Type B pancreatic cell (in vitro differentiated cells): Measurements from ENCODE around the gene TTLL10. TPM values are rescaled to one million over a fixed set of nuclear protein-coding genes. Genes with fewer than 3 reads are reported as not detected.

Experiments used
- DNase-seq: peaks from one replicate; pipeline ENCODE4 v3.0.0; 2021; ENCODE audit warnings: mixed read lengths; ENCODE audit not compliant: unreplicated experiment; ENCODE audit errors: extremely low spot score
- H3K27ac Mint-ChIP-seq: 2 replicates; pipeline ENCODE4 v1.8.0; 2021; ENCODE audit warnings: mild to moderate bottlenecking, mixed read lengths
- H3K27me3 Mint-ChIP-seq: 2 replicates; pipeline ENCODE4 v1.8.0; 2021; ENCODE audit warnings: mixed read lengths
- H3K36me3 Mint-ChIP-seq: 2 replicates; pipeline ENCODE4 v1.8.0; 2021; ENCODE audit warnings: mixed read lengths
- H3K4me1 Mint-ChIP-seq: one replicate; pipeline ENCODE4 v1.8.0; 2021; ENCODE audit warnings: mixed read lengths; ENCODE audit not compliant: unreplicated experiment
- H3K4me3 Mint-ChIP-seq: 2 replicates; pipeline ENCODE4 v1.8.0; 2021; ENCODE audit warnings: mild to moderate bottlenecking, mixed read lengths
- H3K9me3 Mint-ChIP-seq: 2 replicates; pipeline ENCODE4 v1.8.0; 2021; ENCODE audit warnings: mixed read lengths
- total RNA-seq: library from RNA; stranded (reverse); gene quantifications from 2 replicates; pipeline ENCODE4 v1.2.1, GENCODE V29; 2021; ENCODE audit warnings: low replicate concordance
- TF ChIP-seq, protein P1 (sequence below): fragments of 200-600 bp; sonication (generic); conservative IDR thresholded peaks from 2 replicates; pipeline ENCODE4 v1.5.0; 2021; ENCODE audit warnings: antibody characterized with exemption, mild to moderate bottlenecking

Gene TTLL10
- total RNA-seq, 1 donor from 2014 or later, result 1.4 TPM

DNA sequence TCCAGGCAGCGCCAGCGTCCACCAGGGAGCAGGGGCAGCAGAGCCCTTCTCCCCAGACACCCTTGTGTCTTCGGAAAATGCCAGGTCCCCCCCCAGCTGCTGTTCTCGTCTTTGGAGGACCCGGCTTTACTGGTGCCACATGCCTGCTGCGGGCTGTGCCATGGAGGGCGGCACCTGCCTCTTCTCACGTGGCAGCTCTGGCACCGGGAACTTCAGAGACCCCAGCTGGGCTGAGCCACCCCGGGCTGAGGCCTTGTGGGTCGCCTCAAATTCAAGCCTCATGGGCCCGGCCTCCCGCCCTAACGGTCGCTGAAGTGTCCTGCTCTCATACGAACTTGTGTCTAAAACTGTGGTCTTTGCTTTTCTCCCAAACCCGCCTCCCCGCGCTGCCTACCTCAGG is 30.8 kb upstream of the TTLL10 start:
- H3K36me3 Mint-ChIP-seq, result no peaks in the 10 kb centered on the region
- TF ChIP-seq, protein P1, sequence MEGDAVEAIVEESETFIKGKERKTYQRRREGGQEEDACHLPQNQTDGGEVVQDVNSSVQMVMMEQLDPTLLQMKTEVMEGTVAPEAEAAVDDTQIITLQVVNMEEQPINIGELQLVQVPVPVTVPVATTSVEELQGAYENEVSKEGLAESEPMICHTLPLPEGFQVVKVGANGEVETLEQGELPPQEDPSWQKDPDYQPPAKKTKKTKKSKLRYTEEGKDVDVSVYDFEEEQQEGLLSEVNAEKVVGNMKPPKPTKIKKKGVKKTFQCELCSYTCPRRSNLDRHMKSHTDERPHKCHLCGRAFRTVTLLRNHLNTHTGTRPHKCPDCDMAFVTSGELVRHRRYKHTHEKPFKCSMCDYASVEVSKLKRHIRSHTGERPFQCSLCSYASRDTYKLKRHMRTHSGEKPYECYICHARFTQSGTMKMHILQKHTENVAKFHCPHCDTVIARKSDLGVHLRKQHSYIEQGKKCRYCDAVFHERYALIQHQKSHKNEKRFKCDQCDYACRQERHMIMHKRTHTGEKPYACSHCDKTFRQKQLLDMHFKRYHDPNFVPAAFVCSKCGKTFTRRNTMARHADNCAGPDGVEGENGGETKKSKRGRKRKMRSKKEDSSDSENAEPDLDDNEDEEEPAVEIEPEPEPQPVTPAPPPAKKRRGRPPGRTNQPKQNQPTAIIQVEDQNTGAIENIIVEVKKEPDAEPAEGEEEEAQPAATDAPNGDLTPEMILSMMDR, result no peak
- H3K4me3 Mint-ChIP-seq, result no peak overlapping the region
- DNase-seq, result no peak
- H3K27ac Mint-ChIP-seq, result no peak overlapping the region
- no peaks in the 10 kb centered on the region for H3K9me3 Mint-ChIP-seq
- H3K27me3 Mint-ChIP-seq, result no peaks in the 10 kb centered on the region
- no peaks in the 10 kb centered on the region for H3K4me1 Mint-ChIP-seq

DNA sequence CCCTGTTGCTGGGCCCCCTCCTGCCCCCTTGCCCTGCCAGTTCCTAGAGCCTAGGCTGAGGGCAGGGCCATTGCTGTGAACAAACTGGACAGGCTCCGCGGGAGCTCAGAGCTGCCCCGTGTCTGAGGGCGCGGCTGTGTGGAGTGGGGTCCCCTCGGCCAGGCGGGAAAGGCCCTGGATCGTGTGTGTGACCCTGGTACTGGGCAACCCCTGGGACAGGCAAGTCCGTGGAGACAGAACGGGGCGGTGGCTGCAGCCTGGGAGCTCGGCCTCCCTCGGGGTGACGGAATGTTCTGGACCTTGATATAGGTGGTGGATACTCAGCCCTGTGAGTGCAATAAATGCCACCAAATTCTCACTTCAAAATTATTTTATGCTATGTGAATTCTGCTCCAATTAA is 30.0 kb upstream of the TTLL10 start:
- Mint-ChIP-seq H3K4me1 (peaks cover 6% of the 10 kb centered on the region), H3K4me3 (no peak overlapping the region), H3K9me3 (no peaks in the 10 kb centered on the region), H3K36me3 (no peaks in the 10 kb centered on the region), H3K27me3 (no peaks in the 10 kb centered on the region), H3K27ac (no peak overlapping the region)
- TF ChIP-seq, protein P1, result no peak
- no peak for DNase-seq

DNA sequence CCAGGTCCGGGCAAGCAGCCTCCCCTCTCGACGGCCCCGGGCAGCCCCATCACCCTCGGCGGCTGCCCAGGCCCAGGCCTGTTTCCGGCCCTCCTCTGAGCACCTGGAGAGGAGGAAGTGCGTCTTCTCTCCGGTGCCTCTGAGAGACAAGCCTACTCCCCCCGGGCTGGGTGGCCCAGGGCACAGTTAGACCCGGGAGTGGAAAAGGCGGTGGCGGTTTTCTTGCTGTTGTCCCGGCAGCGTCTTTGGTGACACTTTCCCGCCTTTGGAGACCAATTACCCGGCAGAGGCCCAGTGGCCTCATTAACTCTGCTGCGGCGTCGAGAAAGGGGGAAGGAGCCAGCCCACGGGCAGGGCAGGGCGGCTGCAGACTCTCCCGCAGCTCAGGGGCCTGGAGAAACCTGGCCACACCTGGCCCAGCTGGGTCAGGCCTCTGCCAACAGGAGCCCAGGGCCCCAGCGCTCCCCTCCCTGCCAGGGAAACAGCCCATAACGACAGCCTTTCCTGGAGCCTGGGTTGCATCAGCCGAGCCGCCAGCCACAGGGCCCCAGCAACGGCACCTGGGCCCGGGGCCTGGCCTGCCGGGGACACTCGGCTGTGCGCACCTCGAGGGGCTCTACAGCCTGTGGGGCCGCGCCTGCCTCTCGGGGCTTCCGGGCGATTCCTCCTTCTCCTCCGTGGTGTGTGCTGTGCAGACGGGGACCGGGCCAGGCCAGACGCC is 29.4 kb upstream of the TTLL10 start:
- Mint-ChIP-seq H3K4me1 (peaks cover 6% of the 10 kb centered on the region), H3K9me3 (no peaks in the 10 kb centered on the region), H3K36me3 (no peaks in the 10 kb centered on the region), H3K27ac (no peak overlapping the region), H3K4me3 (no peak overlapping the region), H3K27me3 (no peaks in the 10 kb centered on the region)
- DNase-seq, result no peak
- TF ChIP-seq, protein P1, result no peak

DNA sequence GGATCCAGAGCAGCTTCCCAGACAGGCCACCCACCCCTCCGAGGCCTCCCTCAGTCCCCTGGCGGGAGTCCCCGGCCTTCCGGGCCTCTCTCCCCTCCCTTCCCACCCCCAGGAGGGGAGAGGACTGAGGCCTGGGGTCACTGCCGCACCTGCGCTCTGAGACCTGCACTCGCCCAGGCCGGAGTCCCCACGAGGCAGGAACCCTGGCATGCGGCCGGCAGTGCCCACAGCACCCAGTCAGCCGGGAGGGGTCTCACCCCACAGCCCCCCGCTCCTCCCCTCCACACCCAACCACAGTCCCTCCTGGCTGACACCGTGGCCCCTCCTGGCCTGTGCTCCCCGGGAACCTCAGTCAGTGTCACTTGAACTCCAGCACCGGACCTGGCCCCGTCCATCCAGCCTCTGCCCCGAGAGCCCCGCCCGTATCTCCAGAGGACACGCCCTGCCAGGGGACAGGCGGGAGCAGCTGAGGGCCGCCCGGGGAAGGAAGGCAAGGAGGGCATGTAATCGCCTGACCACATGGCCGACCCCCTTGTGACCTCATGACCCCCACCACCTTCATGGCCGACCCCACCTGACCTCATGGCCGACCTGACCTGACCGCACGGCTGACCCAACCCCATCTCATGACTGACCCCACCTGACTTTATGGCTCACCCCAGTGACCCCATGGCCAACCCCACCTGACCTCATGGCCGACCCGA is 28.7 kb upstream of the TTLL10 start:
- Mint-ChIP-seq H3K36me3 (no peaks in the 10 kb centered on the region), H3K27me3 (no peaks in the 10 kb centered on the region), H3K27ac (no peak overlapping the region), H3K9me3 (no peaks in the 10 kb centered on the region), H3K4me3 (no peak overlapping the region), H3K4me1 (peaks cover 6% of the 10 kb centered on the region)
- no peak for DNase-seq
- TF ChIP-seq, protein P1, result no peak

DNA sequence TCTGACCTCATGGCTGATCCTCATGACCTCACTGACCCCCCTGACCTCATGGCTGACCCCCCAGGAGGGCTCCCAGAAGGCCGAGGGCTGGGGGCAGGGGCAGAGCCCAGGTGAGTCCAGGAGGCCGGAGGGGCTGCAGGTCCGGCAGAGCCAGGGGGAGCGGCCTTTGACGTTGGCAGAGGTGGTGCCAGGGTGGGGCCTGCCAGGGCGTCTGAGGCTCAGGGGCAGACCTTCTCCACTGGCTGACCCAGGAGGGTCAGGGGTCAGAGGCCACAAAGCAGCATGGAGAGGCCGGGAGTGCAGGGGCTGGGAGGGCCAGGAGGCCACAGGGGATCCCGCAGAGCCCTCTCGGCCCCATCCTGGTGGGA is 28.1 kb upstream of the TTLL10 start:
- peaks cover 6% of the 10 kb centered on the region for H3K4me1 Mint-ChIP-seq
- no peak for DNase-seq
- no peak overlapping the region for H3K4me3 Mint-ChIP-seq
- TF ChIP-seq, protein P1, result no peak
- no peak overlapping the region for H3K27ac Mint-ChIP-seq
- H3K27me3 Mint-ChIP-seq, result no peaks in the 10 kb centered on the region
- H3K36me3 Mint-ChIP-seq, result no peaks in the 10 kb centered on the region
- no peaks in the 10 kb centered on the region for H3K9me3 Mint-ChIP-seq
